GM12865 (cell line): ENCODE results near the gene ADAMTSL1.

Experiments
- DNase-seq: peaks from one replicate; pipeline ENCODE4 v3.0.0; 2010; ENCODE audit warnings: low read depth
- H3K4me3 ChIP-seq: 2 replicates; pipeline ENCODE4 v1.5.1; 2011; ENCODE audit warnings: mild to moderate bottlenecking, low read depth, low read length, control low read depth
- CTCF ChIP-seq: IDR thresholded peaks from 2 replicates; pipeline ENCODE4 v1.5.1; 2011; ENCODE audit warnings: low read length, control low read depth, low read depth, inconsistent platforms; ENCODE audit not compliant: insufficient read depth; ENCODE audit errors: missing control alignments

Gene ADAMTSL1

GRCh38 chr9:18851069-18851795 is 377.3 kb downstream of the ADAMTSL1 start:
- TF ChIP-seq CTCF, result no peak
- no peak overlapping the region for H3K4me3 ChIP-seq
- no peak for DNase-seq

GRCh38 chr9:18855656-18856055 is 381.7 kb downstream of the ADAMTSL1 start:
- DNase-seq, result no peak
- no peak for TF ChIP-seq CTCF
- H3K4me3 ChIP-seq, result no peak overlapping the region

- no peak for DNase-seq
- TF ChIP-seq CTCF, result no peak
- no peak overlapping the region for H3K4me3 ChIP-seq
Observed at GRCh38 chr9:18857334-18857733, 383.4 kb downstream of the ADAMTSL1 start.

GRCh38 chr9:18857769-18858168 is 383.8 kb downstream of the ADAMTSL1 start:
- DNase-seq, result no peak
- H3K4me3 ChIP-seq, result no peak overlapping the region
- no peak for TF ChIP-seq CTCF

GRCh38 chr9:18861609-18862544 is 387.9 kb downstream of the ADAMTSL1 start:
- H3K4me3 ChIP-seq, result no peak overlapping the region
- TF ChIP-seq CTCF, result no peak
- no peak for DNase-seq

- H3K4me3 ChIP-seq, result no peak overlapping the region
- no peak for TF ChIP-seq CTCF
- DNase-seq, result no peak
Observed at GRCh38 chr9:18863791-18864190, 389.8 kb downstream of the ADAMTSL1 start.

- DNase-seq, result no peak
- no peak overlapping the region for H3K4me3 ChIP-seq
- TF ChIP-seq CTCF, result no peak
Observed at GRCh38 chr9:18864516-18864915, 390.6 kb downstream of the ADAMTSL1 start.
